ENCODE measurements around the gene SLC44A5.
"Not testable (repeated sequence)": the region's sequence is repeated elsewhere in the genome, so short reads cannot be mapped to it uniquely, and the experiment has no call there.

The SLC44A5 gene

GRCh38 chr1:75263616-75264015, 347.3 kb downstream of the SLC44A5 start:
- not testable (repeated sequence) for DNase-seq

- not testable (repeated sequence) for DNase-seq
These were observed 349.0 kb downstream of the SLC44A5 start for GRCh38 chr1:75261946-75262345.

GRCh38 chr1:75258351-75258750, 352.6 kb downstream of the SLC44A5 start:
- no peak for DNase-seq

GRCh38 chr1:75257424-75257823, 353.5 kb downstream of the SLC44A5 start:
- DNase-seq, result no peak

- not testable (repeated sequence) for DNase-seq
These were observed 360.8 kb downstream of the SLC44A5 start for GRCh38 chr1:75250114-75250513.

GRCh38 chr1:75245239-75245638, 365.7 kb downstream of the SLC44A5 start:
- DNase-seq, result no peak

GRCh38 chr1:75243124-75243523, 367.8 kb downstream of the SLC44A5 start:
- DNase-seq, result no peak

GRCh38 chr1:75237316-75237715, 373.6 kb downstream of the SLC44A5 start:
- DNase-seq, result no peak

- DNase-seq, result no peak
These were observed 376.4 kb downstream of the SLC44A5 start for GRCh38 chr1:75234562-75234961.

- DNase-seq, result peak; percentile 81
These were observed 377.5 kb downstream of the SLC44A5 start for GRCh38 chr1:75233302-75233929.

GRCh38 chr1:75220072-75220471, 390.8 kb downstream of the SLC44A5 start:
- DNase-seq, result no peak

- DNase-seq, result no peak
These were observed 396.9 kb downstream of the SLC44A5 start for GRCh38 chr1:75214017-75214416.

- DNase-seq, result no peak
These were observed 399.3 kb downstream of the SLC44A5 start for GRCh38 chr1:75211648-75212047.

- peak; percentile 45 for DNase-seq
These were observed 402.1 kb downstream of the SLC44A5 start for GRCh38 chr1:75208862-75209261.

- DNase-seq, result peak; percentile 77
These were observed 407.3 kb downstream of the SLC44A5 start for GRCh38 chr1:75203415-75204277.

- DNase-seq, result no peak
These were observed 408.2 kb downstream of the SLC44A5 start for GRCh38 chr1:75202751-75203150.

- DNase-seq, result peak; percentile 68
These were observed 412.2 kb downstream of the SLC44A5 start for GRCh38 chr1:75198761-75199160.

- DNase-seq, result peak; percentile 20
These were observed 412.8 kb downstream of the SLC44A5 start for GRCh38 chr1:75198163-75198562.

GRCh38 chr1:75188892-75189291, 422.0 kb downstream of the SLC44A5 start:
- no peak for DNase-seq

- DNase-seq, result not testable (repeated sequence)
These were observed 429.5 kb downstream of the SLC44A5 start for GRCh38 chr1:75181214-75181955.

- DNase-seq, result no peak
These were observed 436.7 kb downstream of the SLC44A5 start for GRCh38 chr1:75174031-75174760.

- no peak for DNase-seq
These were observed 438.4 kb downstream of the SLC44A5 start for GRCh38 chr1:75172556-75172955.

GRCh38 chr1:75171876-75172275, 439.0 kb downstream of the SLC44A5 start:
- no peak for DNase-seq
